A549 treated with AZD2906 at 1 μM for 4 hours (cell line): ENCODE data around the gene CMSS1. TPM values are rescaled to one million over a fixed set of nuclear protein-coding genes. Genes with fewer than 3 reads are reported as not detected.

Source experiments
- total RNA-seq: library from RNA; stranded (reverse); fragments of 200-300 nt; extraction: Qiagen RNA extraction; gene quantifications from 5 replicates; pipeline ENCODE4 v1.2.3, GENCODE V29; 2022

The CMSS1 gene
- 40.0 to 56.7 TPM (median 55.7 TPM) in 5 replicates for total RNA-seq

GRCh38 chr3:99817437-99818240 is at the start of gene CMSS1:
CMSS1 (plus strand) TSS chr3:99817862.

DNA sequence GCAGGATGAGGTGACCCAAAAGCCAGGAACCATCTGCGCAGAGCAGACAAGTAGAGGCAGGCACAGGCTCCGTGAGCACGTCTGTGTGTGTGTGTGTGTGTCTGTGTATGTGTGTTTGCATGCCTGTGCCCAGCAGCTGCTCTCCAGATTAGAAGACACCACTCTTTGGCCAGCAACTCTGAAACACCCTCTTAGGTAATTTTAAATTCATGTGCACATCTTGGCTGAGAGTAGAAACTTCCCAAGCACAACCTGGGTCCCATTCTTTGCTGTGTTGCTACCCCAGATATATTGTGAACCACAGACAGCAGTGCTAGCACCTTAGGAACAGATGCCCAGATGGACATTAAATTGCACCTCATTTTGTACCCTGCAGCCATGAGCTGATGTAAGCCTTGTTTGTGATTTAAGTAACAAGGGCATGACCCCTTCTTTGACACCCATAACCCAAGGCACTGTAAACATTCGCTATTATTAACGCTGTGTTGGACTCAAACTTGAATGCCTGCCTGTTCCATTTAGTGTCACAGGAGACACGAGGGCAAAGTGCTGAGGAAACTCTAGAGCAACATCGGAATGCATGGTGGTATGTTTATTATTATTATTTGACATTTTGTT is 296.9 kb downstream of the CMSS1 start, which contains the start of gene FILIP1L:
Gene FILIP1L (minus strand): TSS at position 89 of the 618 bp plus-strand sequence.

Other genes with a start within 250 kb of the CMSS1 start
- not detected in 5 replicates for gene COL8A1, start 179.3 kb upstream of the CMSS1 start, total RNA-seq